Activated CD4-positive, alpha-beta memory T cell treated with anti-CD3 and anti-CD28 coated beads for 36 hours (primary cell): ENCODE results near the gene KRT77. TPM values are rescaled to one million over a fixed set of nuclear protein-coding genes. Genes with fewer than 3 reads are reported as not detected.

ENCODE experiments used
- CTCF ChIA-PET: fragments of 350-600 bp; sonication (Branson Sonifier 250); formaldehyde crosslinking; loops from one replicate; lab custom pipeline; 2021; ENCODE audit warnings: antibody characterized with exemption, inconsistent platforms; lab: Charles Lee
- POLR2A ChIA-PET: fragments of 350-600 bp; sonication (Branson Sonifier 250); formaldehyde crosslinking; loops from one replicate; lab custom pipeline; 2021; ENCODE audit warnings: antibody characterized with exemption; lab: Charles Lee
- DNase-seq: peaks from one replicate; pipeline ENCODE4 v3.0.0-alpha.2; 2020
- H3K27ac Mint-ChIP-seq: one replicate; pipeline ENCODE4 v1.8.0; 2021; ENCODE audit warnings: mixed read lengths
- H3K27me3 Mint-ChIP-seq: one replicate; pipeline ENCODE4 v1.8.0; 2021; ENCODE audit warnings: mixed read lengths
- H3K36me3 Mint-ChIP-seq: one replicate; pipeline ENCODE4 v1.8.0; 2021; ENCODE audit warnings: mixed read lengths
- H3K4me1 Mint-ChIP-seq: one replicate; pipeline ENCODE4 v1.8.0; 2021; ENCODE audit warnings: low read depth, mixed read lengths
- H3K4me3 Mint-ChIP-seq: one replicate; pipeline ENCODE4 v1.8.0; 2021; ENCODE audit warnings: mild to moderate bottlenecking, mixed read lengths
- H3K9me3 Mint-ChIP-seq: one replicate; pipeline ENCODE4 v1.8.0; 2021; ENCODE audit warnings: mixed read lengths
- intact Hi-C: fragments of 100-400 bp; cut with micrococcal nuclease; formaldehyde crosslinking; loops from one replicate; pipeline ENCODE4 v1.15.1; 2023
- total RNA-seq, 2 experiments: library from RNA; stranded (reverse); gene quantifications; one replicate each; pipeline ENCODE4 v1.2.3, GENCODE V29; 2021

The KRT77 gene
- total RNA-seq, 2 experiments from 2014 or later = not detected

GRCh38 chr12:52739963-52740362, 36.6 kb upstream of the KRT77 start:
- POLR2A ChIA-PET = no interaction called here
- Mint-ChIP-seq H3K4me3 (no peak overlapping the region), H3K9me3 (no peaks in the 10 kb centered on the region), H3K4me1 (no peaks in the 10 kb centered on the region), H3K27ac (no peak overlapping the region), H3K36me3 (no peaks in the 10 kb centered on the region), H3K27me3 (peaks cover 16% of the 10 kb centered on the region)
- DNase-seq = no peak
- CTCF ChIA-PET = interaction anchor here (1.5 kb wide), 1 partner anchor 145 kb away, joined by 3 read pairs; no protein-coding TSS in a partner anchor
- intact Hi-C loops = no loop called here

DNA sequence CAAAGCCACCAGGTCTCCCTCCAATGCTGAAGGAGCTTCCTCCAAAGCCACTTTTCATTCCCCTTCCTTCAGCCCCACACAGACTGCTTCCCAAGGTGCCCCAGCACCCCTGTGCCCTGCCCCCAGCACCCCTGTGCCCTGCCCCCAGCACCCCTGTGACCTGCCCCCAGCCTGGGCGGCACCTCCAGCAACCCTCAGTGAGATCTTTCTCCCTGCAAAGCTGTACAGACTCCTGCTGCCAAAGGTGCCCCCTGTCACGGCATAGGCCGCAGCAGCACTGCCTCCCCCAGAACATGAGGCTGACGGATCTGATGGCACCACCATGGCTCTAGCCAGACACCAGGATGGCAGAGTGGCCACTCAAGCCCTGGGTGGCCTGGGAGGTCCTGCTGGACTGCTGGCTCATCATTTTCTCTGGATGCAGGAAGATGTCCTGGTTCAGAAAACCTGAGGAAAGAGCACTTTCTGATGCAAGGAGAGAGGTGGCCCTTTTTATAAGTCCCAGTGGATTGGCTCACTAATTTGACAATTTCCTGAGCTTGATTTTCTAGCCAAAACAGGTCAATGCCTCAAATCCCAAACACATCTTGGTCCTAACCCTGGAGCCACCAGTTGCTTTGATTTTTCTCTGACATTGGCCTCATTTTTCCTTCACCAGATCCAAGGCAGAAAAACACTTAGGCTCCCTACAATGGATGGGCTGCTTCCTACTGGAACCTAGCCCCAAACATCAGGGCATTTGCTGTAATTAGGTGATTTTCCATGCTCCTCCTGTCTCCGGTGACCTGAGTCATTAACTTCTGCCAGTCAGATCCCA, 32.7 kb upstream of the KRT77 start:
- ChIA-PET CTCF (interaction anchor here (1.0 kb wide), 1 partner anchor 143 kb away, joined by 4 read pairs; no protein-coding TSS in a partner anchor), POLR2A (no interaction called here)
- DNase-seq = no peak
- Mint-ChIP-seq H3K4me1 (no peaks in the 10 kb centered on the region), H3K27me3 (peaks cover 14% of the 10 kb centered on the region), H3K36me3 (no peaks in the 10 kb centered on the region), H3K27ac (no peak overlapping the region), H3K9me3 (no peaks in the 10 kb centered on the region), H3K4me3 (no peak overlapping the region)
- intact Hi-C loops = no loop called here

GRCh38 chr12:52735106-52735505, 31.8 kb upstream of the KRT77 start:
- no peaks in the 10 kb centered on the region for H3K4me1 Mint-ChIP-seq
- intact Hi-C loops = no loop called here
- POLR2A ChIA-PET = interaction anchor here (0.9 kb wide), 1 partner anchor 36 kb away, joined by 3 read pairs; no protein-coding TSS in a partner anchor
- H3K27ac Mint-ChIP-seq = no peak overlapping the region
- peaks cover 13% of the 10 kb centered on the region for H3K27me3 Mint-ChIP-seq
- CTCF ChIA-PET = interaction anchor here (0.7 to 1.1 kb wide), 2 partner anchors 145 to 150 kb away, joined by 3 read pairs; no protein-coding TSS in a partner anchor
- H3K4me3 Mint-ChIP-seq = no peak overlapping the region
- DNase-seq = no peak
- no peaks in the 10 kb centered on the region for H3K36me3 Mint-ChIP-seq
- H3K9me3 Mint-ChIP-seq = no peaks in the 10 kb centered on the region

GRCh38 chr12:52730793-52731192, 27.5 kb upstream of the KRT77 start:
- H3K9me3 Mint-ChIP-seq = no peaks in the 10 kb centered on the region
- CTCF ChIA-PET = no interaction called here
- DNase-seq = no peak
- no peak overlapping the region for H3K4me3 Mint-ChIP-seq
- H3K27ac Mint-ChIP-seq = no peak overlapping the region
- no peaks in the 10 kb centered on the region for H3K4me1 Mint-ChIP-seq
- POLR2A ChIA-PET = no interaction called here
- no peaks in the 10 kb centered on the region for H3K36me3 Mint-ChIP-seq
- H3K27me3 Mint-ChIP-seq = peaks cover 7% of the 10 kb centered on the region
- intact Hi-C loops = no loop called here

DNA sequence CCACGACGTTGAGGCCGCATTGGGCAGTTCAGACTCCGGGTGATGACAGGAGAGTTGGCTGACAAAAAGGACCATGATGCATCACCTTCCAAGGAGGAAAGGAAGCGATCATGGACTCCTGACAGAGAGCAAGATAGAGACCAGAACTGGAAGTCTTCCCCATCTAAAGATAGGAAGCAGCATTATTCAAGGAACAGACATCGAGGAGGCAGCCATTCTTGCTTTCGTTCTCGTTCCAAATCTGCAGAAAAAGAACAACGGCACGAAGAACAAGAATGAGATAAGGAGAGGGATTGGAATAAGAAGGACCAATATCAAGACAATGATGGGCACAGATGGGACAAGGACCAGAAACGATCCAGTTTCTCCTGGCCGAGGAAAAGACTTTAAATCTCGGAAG, 27.1 kb upstream of the KRT77 start:
- ChIA-PET CTCF (no interaction called here), POLR2A (no interaction called here)
- no peak overlapping the region for H3K27ac Mint-ChIP-seq
- no peaks in the 10 kb centered on the region for H3K4me1 Mint-ChIP-seq
- no peak for DNase-seq
- H3K4me3 Mint-ChIP-seq = no peak overlapping the region
- H3K9me3 Mint-ChIP-seq = no peaks in the 10 kb centered on the region
- intact Hi-C loops = no loop called here
- peaks cover 7% of the 10 kb centered on the region for H3K27me3 Mint-ChIP-seq
- H3K36me3 Mint-ChIP-seq = no peaks in the 10 kb centered on the region

DNA sequence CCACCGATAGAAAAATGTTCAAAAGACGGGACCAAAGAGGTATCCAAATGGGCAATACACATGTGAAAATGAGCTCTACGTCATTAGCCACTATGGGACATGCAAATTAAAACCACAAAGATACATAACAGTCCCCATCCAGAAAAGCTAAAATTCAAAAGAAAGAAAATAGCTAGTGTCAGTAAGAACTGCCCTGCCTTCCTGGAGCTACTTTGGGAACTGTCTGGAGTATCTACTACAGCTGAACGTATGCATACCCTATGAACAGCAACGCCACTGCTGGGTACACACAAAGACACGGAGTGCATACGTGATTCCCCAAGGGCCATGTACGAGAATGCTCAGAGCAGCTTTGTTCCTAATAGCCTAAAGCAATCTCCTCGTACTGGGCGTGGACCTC, 25.8 kb upstream of the KRT77 start:
- no peaks in the 10 kb centered on the region for H3K4me1 Mint-ChIP-seq
- H3K9me3 Mint-ChIP-seq = no peaks in the 10 kb centered on the region
- ChIA-PET POLR2A (interaction anchor here (0.6 kb wide), 1 partner anchor 61 kb away, joined by 3 read pairs; no protein-coding TSS in a partner anchor), CTCF (no interaction called here)
- DNase-seq = no peak
- H3K27ac Mint-ChIP-seq = no peak overlapping the region
- H3K36me3 Mint-ChIP-seq = no peaks in the 10 kb centered on the region
- intact Hi-C loops = no loop called here
- H3K4me3 Mint-ChIP-seq = no peak overlapping the region
- peaks cover 7% of the 10 kb centered on the region for H3K27me3 Mint-ChIP-seq

DNA sequence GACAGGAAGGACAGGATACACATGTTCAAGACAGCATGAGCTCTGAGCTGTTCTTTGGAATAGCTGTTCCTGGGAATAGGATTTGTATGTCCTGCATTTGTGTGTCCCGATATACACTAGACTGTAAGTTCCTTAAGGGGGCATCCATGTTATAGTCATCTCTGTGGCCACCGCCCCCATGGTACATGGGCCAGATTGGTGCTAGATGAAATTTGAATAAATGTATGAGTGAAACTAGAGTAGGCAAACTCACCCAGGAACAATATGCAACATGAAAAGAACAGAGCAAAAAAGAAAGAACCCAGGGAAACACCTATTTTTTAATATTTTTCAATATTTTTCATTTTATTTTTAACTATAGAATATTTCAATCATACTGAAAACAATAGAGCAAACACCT, 25.1 kb upstream of the KRT77 start:
- Mint-ChIP-seq H3K4me1 (no peaks in the 10 kb centered on the region), H3K9me3 (no peaks in the 10 kb centered on the region), H3K36me3 (no peaks in the 10 kb centered on the region), H3K27me3 (peaks cover 7% of the 10 kb centered on the region), H3K27ac (no peak overlapping the region), H3K4me3 (no peak overlapping the region)
- intact Hi-C loops = no loop called here
- ChIA-PET CTCF (no interaction called here), POLR2A (no interaction called here)
- no peak for DNase-seq

DNA sequence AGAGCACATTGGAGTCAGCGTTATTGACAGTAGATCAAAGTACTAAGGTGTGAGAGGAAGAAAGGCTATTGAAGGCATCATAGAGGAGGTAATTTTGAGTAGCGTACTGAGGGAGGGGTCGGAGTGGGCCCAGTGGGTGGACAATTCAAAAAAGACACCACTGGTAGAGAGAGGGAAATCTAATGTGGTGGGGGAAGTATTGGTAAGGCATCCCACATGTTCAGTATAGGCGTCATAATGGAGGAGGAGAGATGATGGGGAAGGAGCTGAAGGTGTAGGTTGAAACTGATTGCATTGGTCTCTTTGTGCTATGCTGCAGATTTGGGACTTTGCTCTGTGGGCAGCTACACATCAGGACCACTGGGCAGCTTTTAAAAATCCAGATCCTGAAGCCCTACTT, 23.7 kb upstream of the KRT77 start:
- Mint-ChIP-seq H3K4me3 (no peak overlapping the region), H3K27me3 (peaks cover 5% of the 10 kb centered on the region), H3K9me3 (no peaks in the 10 kb centered on the region), H3K27ac (no peak overlapping the region), H3K36me3 (no peaks in the 10 kb centered on the region), H3K4me1 (no peaks in the 10 kb centered on the region)
- ChIA-PET POLR2A (no interaction called here), CTCF (no interaction called here)
- DNase-seq = no peak
- intact Hi-C loops = no loop called here

DNA sequence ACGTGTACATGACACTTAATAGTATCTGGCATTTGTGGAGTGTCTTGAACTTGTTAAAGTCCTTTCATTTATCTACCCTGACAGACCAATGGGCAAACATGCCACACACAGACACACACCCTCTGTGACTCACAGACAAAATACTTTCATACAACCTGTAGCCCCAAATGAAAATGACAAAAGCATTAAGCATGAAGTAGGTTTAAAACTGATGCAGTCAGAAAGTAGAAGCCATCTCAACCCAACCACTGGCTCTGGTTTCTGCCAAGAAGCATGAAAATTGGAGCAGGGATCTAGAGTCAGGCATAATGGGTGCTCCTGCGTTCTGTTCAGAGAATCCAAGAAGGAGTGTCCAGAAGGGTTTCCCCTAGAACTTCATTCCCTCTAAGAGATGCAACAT, 23.1 kb upstream of the KRT77 start:
- no peak overlapping the region for H3K4me3 Mint-ChIP-seq
- ChIA-PET CTCF (no interaction called here), POLR2A (no interaction called here)
- no peaks in the 10 kb centered on the region for H3K9me3 Mint-ChIP-seq
- intact Hi-C loops = no loop called here
- no peak overlapping the region for H3K27ac Mint-ChIP-seq
- no peak for DNase-seq
- peaks cover 5% of the 10 kb centered on the region for H3K27me3 Mint-ChIP-seq
- H3K36me3 Mint-ChIP-seq = no peaks in the 10 kb centered on the region
- no peaks in the 10 kb centered on the region for H3K4me1 Mint-ChIP-seq

DNA sequence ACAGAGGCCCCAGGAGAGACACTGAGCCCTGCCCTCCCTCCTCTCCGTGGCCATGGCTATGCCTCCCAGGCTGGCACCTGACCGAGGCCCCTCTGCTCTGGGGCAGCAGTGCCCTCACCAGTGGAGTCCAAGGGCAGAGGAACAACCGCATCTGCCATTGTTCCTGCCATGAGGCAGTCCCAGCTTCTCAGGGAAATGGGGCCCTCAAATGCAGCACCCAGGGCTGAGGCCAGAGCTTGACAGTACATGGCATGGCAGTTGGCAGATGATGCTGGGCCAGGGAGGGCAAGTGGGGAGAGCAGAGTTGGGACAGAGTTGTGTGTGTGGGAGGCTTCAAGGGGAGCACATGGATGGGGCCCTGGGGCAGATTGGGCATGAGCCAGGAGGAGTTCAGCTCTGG, 21.1 kb upstream of the KRT77 start:
- Mint-ChIP-seq H3K4me3 (no peak overlapping the region), H3K27ac (no peak overlapping the region), H3K27me3 (peaks cover 5% of the 10 kb centered on the region), H3K36me3 (no peaks in the 10 kb centered on the region), H3K4me1 (no peaks in the 10 kb centered on the region), H3K9me3 (no peaks in the 10 kb centered on the region)
- DNase-seq = no peak
- ChIA-PET CTCF (interaction anchor here (0.7 kb wide), 1 partner anchor 242 kb away, joined by 3 read pairs; no protein-coding TSS in a partner anchor), POLR2A (no interaction called here)
- intact Hi-C loops = no loop called here

DNA sequence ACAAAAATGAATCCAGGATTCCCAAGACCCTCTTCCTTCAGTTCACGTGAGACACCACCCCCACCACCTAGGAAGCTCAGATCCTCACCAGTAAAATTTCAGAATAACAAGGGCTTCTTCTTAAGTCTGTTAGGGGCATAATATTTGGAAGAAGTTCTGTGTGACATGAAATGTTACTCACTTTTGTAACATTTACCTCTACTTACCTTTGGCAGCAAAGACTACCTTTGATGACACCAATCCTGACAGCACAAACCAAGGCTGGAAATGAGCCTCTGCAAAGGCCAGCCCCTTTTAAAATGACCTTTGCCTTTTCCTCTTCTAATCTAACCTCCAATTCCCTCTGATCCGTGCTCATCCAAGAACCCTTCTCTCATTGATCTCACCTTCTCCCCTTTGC, 19.4 kb upstream of the KRT77 start:
- CTCF ChIA-PET = no interaction called here
- no peak overlapping the region for H3K27ac Mint-ChIP-seq
- no peaks in the 10 kb centered on the region for H3K36me3 Mint-ChIP-seq
- POLR2A ChIA-PET = no interaction called here
- DNase-seq = no peak
- intact Hi-C loops = no loop called here
- peaks cover 4% of the 10 kb centered on the region for H3K27me3 Mint-ChIP-seq
- H3K9me3 Mint-ChIP-seq = no peaks in the 10 kb centered on the region
- no peaks in the 10 kb centered on the region for H3K4me1 Mint-ChIP-seq
- no peak overlapping the region for H3K4me3 Mint-ChIP-seq

- no peaks in the 10 kb centered on the region for H3K36me3 Mint-ChIP-seq
- intact Hi-C loops = no loop called here
- H3K4me3 Mint-ChIP-seq = no peak overlapping the region
- no peaks in the 10 kb centered on the region for H3K9me3 Mint-ChIP-seq
- ChIA-PET CTCF (no interaction called here), POLR2A (no interaction called here)
- H3K27ac Mint-ChIP-seq = no peak overlapping the region
- peaks cover 4% of the 10 kb centered on the region for H3K27me3 Mint-ChIP-seq
- H3K4me1 Mint-ChIP-seq = no peaks in the 10 kb centered on the region
- DNase-seq = no peak
These were observed 18.6 kb upstream of the KRT77 start for GRCh38 chr12:52721838-52722470.
